ENCODE results near the gene PHTF2.

GRCh38 chr7:77993838-77994237 lies 195.3 kb downstream of the PHTF2 start:
- TF ChIP-seq CTCF (IDR thresholded peaks at IDR 0.05; ENCODE audit: insufficient read depth, low read depth, low read length) (no peak), EZH2 (IDR thresholded peaks at IDR 0.05; ENCODE audit: insufficient read depth, low read length) (no peak)

All from astrocyte (in vitro differentiated cells and primary cell).